Measurements from ENCODE around the gene CD93.
A peak's percentile ranks its signal among the peaks of the same experiment; 100 is the strongest.

CD93 gene

DNA sequence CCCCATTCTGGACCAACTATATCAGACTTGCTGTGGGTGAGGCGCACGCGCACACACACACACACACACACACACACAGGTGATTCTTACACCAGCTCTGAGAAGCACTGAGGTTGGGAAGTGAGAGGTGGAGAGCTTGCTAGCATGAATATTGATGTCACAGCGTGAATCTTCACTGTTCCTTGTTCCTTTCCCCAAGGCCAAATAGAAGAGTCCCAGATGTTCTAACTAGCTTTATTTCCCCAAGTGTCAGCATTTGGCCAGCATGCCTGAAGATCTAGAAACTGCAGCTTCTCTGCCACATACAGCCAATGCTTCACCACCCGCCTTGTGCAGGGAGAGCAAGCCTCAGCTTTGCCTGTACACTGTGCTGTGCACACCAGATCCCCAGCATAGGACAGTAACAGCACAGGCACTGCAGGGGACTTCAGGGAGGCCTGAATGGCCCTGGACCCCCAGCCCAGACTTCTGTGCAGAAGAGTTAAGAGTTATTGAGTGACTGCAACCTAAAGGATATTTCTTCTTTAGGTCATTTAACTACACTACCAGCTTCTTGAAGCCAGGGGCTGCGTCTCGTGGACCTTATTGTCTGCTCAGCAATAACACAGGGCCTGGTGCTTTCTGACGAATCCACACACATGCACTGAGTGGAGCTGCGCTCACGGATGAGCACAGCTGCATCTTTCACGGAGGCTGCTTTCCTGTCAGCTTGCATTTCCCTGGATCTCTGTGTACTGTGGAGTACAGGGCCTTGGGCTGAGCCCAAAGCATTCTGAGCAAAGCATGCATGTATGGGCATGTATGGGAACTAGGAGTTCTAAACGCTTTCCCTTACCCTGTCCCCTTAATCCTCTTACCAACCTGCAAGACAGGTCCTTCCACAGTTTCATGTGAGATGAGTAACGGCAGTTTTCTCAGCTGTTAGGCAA lies 13.9 kb upstream of the CD93 start:
- no peak for DNase-seq

DNA sequence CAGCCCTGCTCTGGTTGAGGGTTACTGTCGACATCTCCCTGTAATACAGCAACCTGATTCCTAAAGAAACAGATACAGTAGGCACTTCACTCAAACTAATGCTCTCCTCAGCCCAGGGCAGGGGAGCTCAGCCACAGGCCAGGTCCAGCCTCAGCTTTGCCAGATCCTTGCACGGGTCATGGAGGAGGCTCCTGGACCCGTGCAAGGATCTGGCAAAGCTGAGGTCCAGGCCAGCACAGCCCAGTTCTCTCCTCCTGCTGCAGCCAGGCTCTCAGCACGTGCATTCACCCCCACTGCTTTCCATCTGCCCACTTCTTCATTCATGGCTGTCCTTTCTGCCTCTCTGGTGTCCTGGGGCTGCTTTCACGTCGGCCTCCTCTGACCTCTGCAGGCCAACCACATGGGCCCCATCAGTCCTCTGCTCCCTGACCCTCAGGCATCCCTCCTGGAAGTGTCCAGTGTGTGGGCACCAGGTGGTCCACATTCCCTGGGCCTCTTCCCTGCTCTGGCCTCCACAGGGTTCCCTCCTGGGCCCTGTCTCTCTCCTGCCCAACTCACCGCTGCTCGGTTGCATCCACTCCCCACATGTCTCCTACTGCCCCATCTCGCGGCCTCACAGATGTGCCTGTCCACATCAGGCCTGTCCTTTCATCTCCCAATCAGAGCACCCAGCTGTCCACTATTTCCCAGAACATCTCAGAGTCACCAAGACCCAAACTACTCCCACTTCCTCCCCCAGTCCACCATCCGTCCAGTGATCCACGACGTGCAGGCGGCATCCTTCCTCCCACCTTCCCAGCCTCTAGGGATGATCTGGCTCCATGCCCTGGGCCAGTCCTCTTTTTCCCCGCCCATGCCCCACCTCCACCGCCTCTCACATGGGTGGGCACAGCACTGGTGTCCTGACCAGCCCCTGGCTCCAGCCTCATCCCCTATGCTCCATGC lies 11.8 kb upstream of the CD93 start:
- no peak for DNase-seq

DNA sequence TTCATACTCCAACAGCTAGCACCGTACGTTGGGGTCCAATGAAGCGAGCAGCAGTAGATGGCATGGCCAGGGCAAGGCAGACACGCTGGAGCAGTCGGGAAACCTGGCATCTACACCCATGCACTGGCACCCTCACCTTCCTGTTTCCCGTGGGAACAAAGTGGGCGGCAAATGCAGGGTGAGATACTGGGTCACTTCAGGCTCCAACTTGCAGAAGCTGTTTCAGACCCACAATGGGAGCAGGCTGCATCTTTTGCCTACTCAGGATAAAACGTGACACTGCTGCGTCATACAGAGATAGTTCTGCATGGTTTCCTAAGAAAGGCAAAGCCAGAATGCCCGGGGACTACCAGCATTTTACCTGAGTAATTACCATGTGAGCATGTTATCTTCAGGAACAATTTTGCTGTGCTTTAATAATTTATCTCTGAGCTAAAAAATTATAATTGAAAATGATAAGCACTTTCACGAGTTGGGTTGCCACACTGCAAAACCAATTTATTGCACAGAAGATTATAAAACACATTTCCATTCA lies 10.9 kb upstream of the CD93 start:
- DNase-seq, result no peak

DNA sequence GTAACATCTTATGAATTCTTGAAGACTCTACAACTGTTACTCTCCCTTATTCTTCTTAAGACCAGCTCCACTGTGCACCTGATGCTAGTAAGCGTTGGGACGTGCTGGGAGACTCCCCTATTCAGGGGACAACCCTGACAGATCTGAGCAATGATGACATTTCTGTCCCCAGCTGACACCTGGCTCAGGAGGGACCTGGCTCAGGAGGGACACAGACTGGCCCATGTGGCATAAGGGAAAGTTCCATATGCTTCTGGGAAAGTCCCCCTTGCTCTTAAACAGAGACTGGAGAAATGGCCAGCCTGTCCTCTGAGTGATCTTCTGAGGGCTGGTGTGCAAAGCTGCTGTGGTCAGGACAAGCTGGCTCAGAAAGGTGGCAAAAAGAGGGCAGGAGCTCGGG lies 10.0 kb upstream of the CD93 start:
- no peak for DNase-seq

DNA sequence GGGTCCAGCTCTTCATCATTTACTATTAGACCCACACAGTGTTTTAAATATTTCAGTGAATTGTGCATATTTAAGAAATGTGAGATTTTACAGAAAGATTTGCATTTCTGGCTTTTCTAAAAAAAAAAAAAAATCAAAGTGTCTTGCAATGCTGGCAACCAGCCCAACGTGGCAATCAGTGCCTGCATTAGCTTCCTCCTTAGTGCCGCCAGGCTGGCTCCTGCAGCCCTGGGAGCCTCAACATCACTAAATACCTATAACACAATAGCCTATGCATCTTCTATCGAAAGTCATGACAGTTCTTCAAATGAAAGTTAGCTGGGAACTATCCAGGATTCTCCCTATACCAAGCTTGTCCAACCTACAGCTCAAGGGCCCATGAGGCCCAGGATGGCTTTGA lies 9.4 kb upstream of the CD93 start:
- DNase-seq, result no peak

DNA sequence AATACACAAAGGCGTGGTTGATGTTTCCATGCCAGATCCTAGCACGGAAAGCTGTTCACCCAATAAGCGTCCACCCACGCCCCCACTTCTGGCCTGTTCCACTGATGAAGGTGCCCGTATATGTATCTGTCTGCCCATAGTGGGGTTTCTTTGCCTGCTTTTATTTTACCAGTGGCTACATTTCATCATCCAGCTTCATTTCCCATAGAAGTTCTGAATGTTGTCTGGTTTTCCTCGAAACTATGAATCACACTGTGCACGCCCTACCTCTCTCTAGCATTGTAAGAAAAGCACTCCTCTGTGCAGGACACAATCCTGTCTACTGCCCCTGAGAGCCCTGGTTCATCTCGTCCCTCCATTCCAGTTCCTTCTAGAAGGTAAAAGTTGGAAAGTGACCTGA lies 8.8 kb upstream of the CD93 start:
- no peak for DNase-seq

DNA sequence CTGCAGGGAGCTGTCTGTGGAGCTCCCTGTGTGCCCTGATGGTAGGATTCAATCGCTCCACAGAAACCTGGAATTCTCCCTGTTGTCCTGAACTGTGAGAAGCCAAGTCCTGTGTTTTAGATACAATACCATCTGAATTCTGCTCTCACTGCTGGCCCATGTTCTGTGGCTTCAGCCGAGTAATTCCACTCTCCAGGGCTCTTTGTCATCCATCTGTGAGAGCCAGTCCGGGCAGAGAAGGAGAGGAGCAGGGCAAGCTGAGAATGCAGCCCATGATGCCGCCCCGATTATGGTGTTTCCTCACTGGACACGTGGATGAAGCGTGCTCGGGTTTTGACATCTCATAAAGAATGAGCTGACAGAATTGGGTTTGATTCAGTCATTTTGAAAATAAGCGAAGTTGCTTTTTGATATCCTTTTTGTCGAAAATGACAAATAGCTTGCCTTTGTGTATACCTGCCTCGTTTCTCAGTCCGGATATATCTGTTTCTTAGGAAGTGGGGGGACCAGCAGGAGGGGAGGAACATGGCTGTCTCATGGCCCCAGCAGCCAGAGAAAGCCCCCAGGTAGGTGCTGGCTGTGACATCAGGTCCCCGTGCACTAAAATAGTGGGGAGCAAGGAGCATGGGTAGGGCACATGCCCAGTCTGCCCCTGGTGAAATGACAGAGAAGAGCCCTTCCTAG lies 8.2 kb upstream of the CD93 start:
- DNase-seq, result no peak

DNA sequence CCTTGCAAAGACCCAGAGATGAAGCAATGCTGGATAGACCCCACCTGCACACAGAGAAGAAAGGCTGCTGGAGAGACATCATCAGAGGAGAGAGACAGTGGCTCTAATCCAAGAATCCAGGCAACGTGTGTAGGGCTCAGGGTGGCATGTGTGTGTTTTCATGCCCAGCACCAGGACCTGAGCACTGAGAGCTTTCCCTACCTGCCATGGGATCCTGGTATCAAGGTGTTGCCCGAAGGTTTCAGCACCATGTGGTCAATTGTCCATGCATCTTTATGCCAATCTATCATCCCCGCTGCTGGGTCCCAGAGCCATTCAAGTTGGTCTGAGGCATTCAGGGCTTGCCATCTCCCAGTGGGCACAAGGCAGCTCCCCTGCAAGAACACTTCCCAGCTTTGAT lies 7.5 kb upstream of the CD93 start:
- DNase-seq, result no peak

DNA sequence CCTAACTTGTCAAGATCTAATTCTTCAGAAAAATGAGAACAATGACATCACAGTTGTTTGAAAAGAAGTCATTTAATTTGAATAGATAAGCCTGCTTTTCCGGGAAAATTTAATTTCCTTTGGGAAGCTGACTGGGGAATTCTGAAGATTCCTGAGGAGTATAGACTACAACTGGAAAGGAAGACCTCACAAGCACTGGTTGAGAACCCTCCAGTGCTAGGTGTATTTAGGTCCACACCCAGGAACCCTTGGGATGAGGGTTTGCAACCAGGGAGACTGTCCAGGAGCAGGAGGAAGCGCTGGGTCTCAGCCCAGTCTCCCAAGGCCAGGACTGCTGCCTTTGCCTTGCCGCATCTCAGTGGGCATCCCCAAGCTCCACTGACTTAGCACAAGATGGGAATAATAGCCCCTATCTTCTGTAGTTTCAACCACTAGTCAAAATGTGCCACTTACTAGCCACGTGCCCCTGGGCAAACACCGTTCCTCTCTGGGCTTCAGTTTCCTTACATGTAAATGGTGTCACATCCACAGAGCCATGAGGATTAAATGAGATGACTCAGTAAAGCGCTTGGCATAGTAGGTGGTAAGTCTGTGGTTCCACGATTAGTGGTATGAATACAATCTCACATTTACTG lies 6.9 kb upstream of the CD93 start:
- no peak for DNase-seq

DNA sequence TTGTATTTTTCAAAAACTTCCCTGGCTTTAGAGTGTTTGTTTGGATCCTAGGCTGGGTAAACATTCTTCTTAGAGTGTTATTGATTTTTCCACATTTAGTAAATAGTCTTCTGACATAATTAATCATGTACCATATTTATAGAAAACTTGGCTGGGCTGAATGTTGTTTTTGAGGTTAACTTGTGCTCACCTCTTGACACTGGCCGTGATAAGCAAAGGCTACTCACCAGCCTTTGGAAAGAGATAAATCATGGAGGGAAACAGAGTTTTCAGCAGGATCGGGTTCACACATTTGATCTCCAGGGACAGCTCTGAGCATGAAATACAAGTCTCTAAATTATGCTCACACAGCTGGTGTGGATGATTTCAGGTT lies 6.2 kb upstream of the CD93 start:
- peak; percentile 52 for DNase-seq

DNA sequence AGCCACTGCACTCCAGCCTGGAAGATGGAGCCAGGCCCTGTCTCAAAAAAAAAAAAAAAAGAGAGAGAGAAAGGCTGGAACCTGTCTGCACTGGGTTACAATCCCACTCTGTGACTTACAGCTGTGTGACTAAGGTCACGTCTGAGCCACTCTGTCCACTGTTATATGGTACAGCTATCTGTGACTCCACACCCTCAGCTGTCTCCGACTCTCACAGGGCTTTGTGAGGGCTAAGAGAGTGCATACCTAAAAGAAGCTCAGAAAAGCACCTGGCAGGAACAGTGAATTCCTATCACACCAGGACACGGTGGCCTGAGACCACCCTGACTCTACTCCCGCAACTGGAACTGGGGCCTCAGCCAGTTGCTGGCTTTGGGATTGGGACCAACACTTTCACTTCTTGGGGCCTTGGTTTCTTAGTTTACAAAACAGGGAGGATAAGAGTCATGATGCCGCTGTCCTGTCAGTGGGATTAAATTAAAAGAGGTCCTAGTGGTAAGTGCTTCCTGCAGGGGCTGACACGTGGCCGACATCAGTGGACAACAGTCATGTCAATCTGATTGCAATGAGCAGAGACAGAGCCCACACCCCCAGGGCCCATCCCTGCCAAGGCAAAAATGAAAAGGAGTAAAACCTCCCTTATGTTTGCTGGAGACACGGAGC lies 5.7 kb upstream of the CD93 start:
- DNase-seq, result peak; percentile 52

DNA sequence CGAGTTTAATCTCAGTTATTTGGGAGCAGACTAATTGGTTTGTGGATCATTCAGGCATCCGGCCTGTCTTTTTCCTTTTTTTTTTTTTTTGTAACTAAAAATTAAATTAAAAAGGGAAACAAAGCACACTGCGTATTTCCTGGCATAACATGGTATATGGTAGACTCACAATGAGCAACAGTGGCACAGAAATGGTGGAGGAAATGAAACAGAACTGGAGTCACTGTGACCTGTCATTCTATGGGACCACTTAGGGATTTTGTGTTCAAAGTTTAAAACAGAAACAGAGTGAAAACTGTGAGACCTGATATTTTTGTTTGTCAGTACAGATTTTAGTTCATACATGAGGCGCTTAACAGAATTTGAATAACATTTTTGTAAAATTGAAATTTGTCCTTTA lies 4.8 kb upstream of the CD93 start:
- DNase-seq, result no peak

DNA sequence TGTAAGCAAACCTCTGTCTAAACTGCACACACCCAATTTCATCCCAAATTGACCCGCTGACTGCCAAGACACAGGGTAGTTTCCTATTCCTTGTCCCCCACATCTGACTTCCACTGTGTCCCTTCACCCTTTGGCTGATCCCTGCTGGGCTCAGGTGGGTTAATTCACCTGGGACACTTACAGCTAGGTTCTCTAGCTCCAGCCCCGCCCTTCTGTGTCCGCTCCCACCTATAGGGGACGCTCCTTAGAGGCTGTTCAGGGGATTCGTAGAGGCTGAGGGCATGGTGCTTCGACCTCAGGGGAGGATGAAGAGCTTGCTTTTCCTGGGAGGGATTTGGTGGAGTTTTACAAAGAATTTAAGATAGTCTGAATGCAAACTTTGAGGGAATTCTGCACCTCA lies 4.0 kb upstream of the CD93 start:
- no peak for DNase-seq

DNA sequence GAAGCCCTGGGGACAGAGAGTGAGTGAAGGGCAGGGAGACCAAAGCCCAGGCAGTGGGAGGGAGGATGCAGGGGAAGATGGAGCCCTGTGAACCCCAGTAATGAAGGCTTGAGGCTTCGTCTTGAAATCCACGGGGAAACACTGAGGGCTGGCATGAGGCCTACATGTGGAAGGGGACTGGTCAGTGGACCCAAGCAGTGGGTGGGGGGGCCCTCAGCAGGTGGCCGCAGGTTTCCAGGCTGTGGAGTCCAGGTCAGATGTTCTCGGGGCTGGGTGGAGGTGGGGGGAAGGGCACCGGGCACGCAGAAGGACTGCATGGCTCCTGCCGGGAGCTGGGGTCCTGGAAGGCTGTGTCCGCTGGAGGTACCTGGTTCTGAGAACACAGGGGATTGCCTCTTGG lies 2.7 kb upstream of the CD93 start:
- no peak for DNase-seq

DNA sequence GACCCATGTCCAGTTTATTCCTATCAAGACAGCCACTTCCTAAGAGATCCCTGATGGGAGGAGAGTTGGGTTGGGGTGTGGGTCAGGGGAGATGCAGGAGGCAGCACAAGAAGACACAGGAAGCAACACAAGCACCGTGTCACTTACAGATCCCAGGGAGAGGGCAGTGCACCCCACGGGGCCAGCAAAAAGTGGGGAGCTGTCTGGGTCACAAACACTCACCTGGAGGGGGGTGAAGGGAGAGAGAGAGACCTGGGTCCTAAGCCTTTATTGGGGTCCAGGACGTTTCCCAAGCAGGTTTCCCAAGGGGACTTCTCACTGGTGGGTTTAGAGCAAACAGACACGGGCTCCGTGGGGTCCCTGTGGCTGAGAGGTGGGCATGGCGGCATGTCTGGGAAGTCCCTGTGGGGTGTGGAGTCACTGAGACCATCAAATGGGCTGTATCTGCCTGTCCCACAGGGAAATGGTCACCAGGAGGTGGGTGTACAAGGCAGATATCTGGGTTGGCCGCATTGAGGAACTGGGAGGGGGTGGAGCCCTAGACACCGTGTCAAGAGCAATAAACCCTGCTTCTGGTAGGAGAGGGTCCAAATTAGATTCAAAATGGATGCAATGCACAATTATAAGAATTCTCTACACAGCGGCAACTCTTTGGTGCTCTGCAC lies 1.6 kb upstream of the CD93 start:
- DNase-seq, result no peak

DNA sequence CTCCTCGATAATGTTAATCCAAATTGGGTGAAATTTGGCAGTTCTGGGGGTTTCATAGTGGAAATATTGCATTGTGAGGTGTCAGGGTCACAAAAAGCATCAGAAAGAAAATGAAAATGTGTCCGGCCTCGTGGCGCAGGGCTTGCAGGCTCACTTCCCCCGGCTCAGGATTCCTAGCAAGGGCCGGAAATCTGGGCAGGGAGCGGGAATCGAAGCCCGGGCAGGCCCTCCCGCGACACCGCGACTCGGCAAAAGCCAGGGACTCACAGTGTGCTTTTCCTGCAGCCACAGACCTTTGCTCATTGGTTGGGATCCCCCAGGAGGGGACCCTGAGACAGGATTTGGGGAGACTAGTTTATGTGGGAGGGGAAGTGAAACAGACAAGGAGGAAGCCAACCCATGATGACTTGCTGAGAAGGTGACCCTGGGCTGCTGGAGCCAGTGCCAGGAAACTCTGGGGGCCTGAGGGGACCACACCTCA lies 847 bp upstream of the CD93 start:
- DNase-seq, result no peak

DNA sequence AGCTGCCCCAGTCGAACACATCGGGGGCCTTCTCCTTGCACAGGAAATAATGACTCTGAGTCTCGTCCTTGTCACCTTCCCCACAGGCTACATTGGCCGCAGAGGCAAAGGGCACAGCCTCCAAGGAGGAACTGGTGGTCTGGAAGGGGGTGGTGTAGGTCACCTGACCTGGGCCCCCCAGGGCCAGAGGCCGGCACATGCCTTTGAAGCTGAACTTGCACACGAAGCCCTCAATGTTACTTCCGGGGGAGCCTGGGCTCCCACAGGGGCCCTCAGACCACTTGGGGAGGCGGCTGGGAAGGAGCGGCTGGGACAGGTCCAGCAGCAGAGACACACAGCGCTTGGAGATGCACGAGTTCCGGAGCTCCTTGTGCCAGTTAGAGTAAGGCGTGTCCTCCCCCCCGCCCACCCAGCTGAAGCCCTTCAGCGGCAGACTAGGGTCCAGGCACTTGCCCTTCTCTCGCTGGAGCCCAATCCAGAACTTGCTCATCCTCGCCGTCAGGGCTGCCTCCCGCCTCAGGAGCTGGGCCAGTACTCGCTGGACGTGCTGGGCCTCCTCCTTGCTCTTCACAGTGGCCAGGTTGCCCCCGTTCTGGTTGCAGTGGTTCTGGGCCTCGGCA lies 578 bp downstream of the CD93 start:
- no peak for DNase-seq

DNA sequence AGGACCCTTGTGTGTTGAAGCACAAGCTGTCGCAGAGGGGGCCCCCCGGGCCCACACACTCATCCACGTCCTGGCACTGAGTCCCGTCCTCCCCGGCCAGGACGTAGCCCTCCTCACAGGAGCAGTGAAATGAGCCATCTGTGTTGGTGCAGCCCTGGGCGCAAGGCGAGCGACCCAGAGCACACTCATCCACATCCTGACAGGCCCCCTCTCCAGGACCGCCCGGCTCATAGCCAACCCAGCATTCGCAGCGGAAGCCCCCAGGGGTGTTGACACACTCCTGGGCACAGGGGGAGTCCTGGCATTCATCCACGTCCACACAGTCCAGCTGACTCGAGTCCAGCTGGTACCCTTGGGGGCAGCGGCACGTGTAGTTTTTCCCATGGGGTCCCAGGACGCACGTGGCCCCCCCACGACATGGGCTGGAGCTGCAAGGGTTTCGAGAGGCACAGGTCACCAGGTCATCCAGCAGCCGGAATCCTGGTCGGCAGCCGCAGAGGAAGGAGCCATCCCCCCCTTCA lies 1.2 kb downstream of the CD93 start:
- DNase-seq, result no peak

DNA sequence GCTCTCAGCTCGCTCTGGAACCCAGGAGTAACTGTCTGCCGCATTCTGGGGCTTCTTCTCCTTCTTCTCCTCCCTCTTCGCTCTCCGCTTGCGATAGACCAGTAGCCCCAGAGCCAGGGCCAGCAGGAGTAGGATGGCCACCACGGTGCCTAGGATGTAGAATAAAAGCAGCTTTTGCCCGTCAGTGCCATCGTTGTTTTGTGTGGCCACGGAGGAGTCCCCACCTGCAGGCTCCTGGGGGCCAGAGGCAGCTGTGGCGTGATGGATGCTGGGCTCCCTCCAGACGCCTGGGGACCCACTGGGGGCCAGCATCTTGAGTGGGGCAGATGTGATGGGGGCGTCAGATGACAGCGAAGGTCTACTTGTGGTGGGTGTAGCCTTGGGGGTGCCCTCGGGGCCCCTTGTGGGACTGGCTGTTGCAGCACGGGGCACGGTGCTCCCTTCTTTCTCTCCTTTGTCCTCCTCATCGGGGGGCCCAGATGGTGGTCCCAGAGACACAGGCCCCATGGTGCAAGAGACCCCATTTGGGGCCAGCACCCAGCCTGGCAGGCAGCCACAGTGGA lies 1.8 kb downstream of the CD93 start:
- DNase-seq, result no peak

DNA sequence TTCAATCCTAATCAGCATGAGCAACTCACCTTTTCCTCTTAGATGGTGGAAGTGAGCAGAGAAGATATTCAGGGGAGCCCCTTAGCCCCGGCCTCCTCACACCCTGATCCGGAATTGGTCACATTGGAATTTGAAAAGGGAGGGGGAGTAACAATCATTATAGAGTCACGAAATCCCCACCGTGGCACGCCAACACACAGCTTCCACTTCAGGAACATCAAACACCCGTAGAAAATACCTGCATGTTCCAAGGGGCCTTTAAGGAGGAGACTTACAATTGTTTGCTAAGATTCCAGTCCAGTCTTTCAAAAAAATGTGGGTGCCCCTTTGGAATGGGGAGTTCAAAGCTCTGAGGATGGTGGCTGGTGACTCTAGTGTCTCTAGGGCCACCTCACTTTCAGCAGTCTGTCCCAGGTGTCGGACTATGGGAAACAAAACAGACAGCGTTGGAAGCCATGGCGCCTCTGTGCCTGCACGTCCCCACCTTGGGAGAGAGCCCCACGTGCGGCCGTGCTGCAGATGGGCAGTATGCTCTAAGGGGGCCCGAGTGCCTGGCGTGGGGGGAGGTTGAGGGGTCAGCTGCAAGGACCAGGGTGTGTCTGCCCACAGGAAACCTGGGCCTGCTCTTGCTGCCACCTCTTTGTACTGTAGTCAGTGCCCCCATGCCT lies 2.4 kb downstream of the CD93 start:
- no peak for DNase-seq
